H1 (cell line): Measurements from ENCODE around the gene WNK3. TPM values are rescaled to one million over a fixed set of nuclear protein-coding genes. Genes with fewer than 3 reads are reported as not detected.

Experiments
- CTCF ChIA-PET: fragments of 300-600 bp; sonication (Branson Sonifier 250); formaldehyde crosslinking; loops from one replicate; lab custom pipeline; 2021; ENCODE audit not compliant: partially characterized antibody; lab: Charles Lee
- POLR2A ChIA-PET: fragments of 300-600 bp; sonication (Branson Sonifier 250); formaldehyde crosslinking; loops from one replicate; lab custom pipeline; 2021; ENCODE audit warnings: inconsistent platforms; ENCODE audit not compliant: partially characterized antibody; lab: Charles Lee
- DNase-seq, 2 experiments: peaks; one replicate each; pipeline versions ENCODE4 v3.0.0 to v3.0.0-alpha.2; 2010 to 2022; ENCODE audit warnings: low spot score in 2 of 2, low read depth in 1 of 2, mixed read lengths in 1 of 2
- FAIRE-seq: peaks from 2 replicates; lab custom pipeline; 2011; peaks lifted over from hg19 to GRCh38; lab: Jason Lieb, UNC
- H2AFZ ChIP-seq: 2 replicates; pipeline ENCODE4 v1.8.1; 2012; ENCODE audit warnings: low read length, inconsistent platforms
- H2AK5ac ChIP-seq: 2 replicates; pipeline ENCODE4 v1.6.1; 2013; ENCODE audit warnings: low read depth, low read length
- H2BK120ac ChIP-seq: replicated peaks from 2 replicates; pipeline ENCODE3; 2013; ENCODE audit warnings: low read depth, low read length, inconsistent platforms
- H2BK12ac ChIP-seq: 2 replicates; pipeline ENCODE4 v1.6.1; 2013; ENCODE audit warnings: low read depth, low read length
- H2BK15ac ChIP-seq: 2 replicates; pipeline ENCODE4 v1.6.1; 2013; ENCODE audit warnings: low read length
- H2BK20ac ChIP-seq: 2 replicates; pipeline ENCODE4 v1.6.1; 2013; ENCODE audit warnings: low read length
- H2BK5ac ChIP-seq: 2 replicates; pipeline ENCODE4 v1.6.1; 2013; ENCODE audit warnings: low read depth, low read length
- H3K14ac ChIP-seq: 2 replicates; pipeline ENCODE4 v1.6.1; 2013; ENCODE audit warnings: inconsistent platforms; ENCODE audit not compliant: insufficient read length
- H3K18ac ChIP-seq: 2 replicates; pipeline ENCODE4 v1.6.1; 2013; ENCODE audit warnings: low read length; ENCODE audit errors: extremely low read depth
- H3K23ac ChIP-seq: 2 replicates; pipeline ENCODE4 v1.6.1; 2013; ENCODE audit warnings: inconsistent platforms; ENCODE audit not compliant: insufficient read length
- H3K23me2 ChIP-seq: 2 replicates; pipeline ENCODE4 v1.6.1; 2013; ENCODE audit warnings: low read depth, low read length
- H3K27ac ChIP-seq: 2 replicates; pipeline ENCODE4 v1.6.1; 2011; ENCODE audit warnings: low read depth, low read length, inconsistent platforms
- H3K27me3 ChIP-seq, 4 experiments: replicated peaks in 1 of 4; 1 replicate in 1 of 4; 2 replicates in 3 of 4; pipeline versions ENCODE4 v1.6.1 to v1.8.1; 2011 to 2013; ENCODE audit warnings: low read length in 3 of 4, mild to moderate bottlenecking in 3 of 4, inconsistent platforms in 2 of 4, mixed read lengths in 2 of 4, moderate library complexity in 1 of 4; ENCODE audit not compliant: control insufficient read depth in 3 of 4, insufficient read depth in 3 of 4; ENCODE audit errors: extremely low read depth in 1 of 4
- H3K36me3 ChIP-seq, 4 experiments: 2 replicates each; pipeline versions ENCODE4 v1.6.1 to v1.8.1; 2011 to 2013; ENCODE audit warnings: mild to moderate bottlenecking in 4 of 4, low read length in 3 of 4, moderate library complexity in 2 of 4, control low read depth in 1 of 4, inconsistent platforms in 1 of 4; ENCODE audit not compliant: insufficient read depth in 4 of 4, control insufficient read depth in 2 of 4
- H3K4ac ChIP-seq: replicated peaks from 2 replicates; pipeline ENCODE3; 2013; ENCODE audit warnings: low read length, low read depth, mixed read lengths, inconsistent platforms; ENCODE audit not compliant: insufficient read length
- H3K4me1 ChIP-seq, 4 experiments: replicated peaks in 1 of 4; 1 replicate in 1 of 4; 2 replicates in 3 of 4; pipeline versions ENCODE4 v1.6.1 to v1.8.1; 2011 to 2013; ENCODE audit warnings: low read length in 3 of 4, inconsistent platforms in 2 of 4, mixed read lengths in 1 of 4; ENCODE audit not compliant: insufficient read depth in 4 of 4, control insufficient read depth in 3 of 4
- H3K4me2 ChIP-seq, 2 experiments: 2 replicates each; pipeline versions ENCODE4 v1.6.1 to v1.8.1; 2011 to 2013; ENCODE audit warnings: low read depth in 2 of 2, low read length in 2 of 2, control low read depth in 1 of 2, inconsistent platforms in 1 of 2, mild to moderate bottlenecking in 1 of 2; ENCODE audit not compliant: insufficient read depth in 1 of 2
- H3K4me3 ChIP-seq, 4 experiments: fragments of 200-600, 300-600 bp in 1 of 4; sonication (generic), shearing (Covaris generic), sonication (Bioruptor Twin) in 1 of 4; 2 replicates each; pipeline versions ENCODE4 v1.5.1 to v1.8.1; 2011 to 2016; ENCODE audit warnings: low read length in 4 of 4, low read depth in 3 of 4, control low read depth in 2 of 4, inconsistent platforms in 2 of 4, mild to moderate bottlenecking in 2 of 4, mixed read lengths in 1 of 4, moderate library complexity in 1 of 4; ENCODE audit not compliant: insufficient read depth in 2 of 4; ENCODE audit errors: extremely low read depth in 1 of 4
- H3K56ac ChIP-seq: replicated peaks from 2 replicates; pipeline ENCODE3; 2013; ENCODE audit warnings: low read depth, mild to moderate bottlenecking, mixed read lengths, low read length, inconsistent platforms; ENCODE audit not compliant: insufficient read length
- H3K79me1 ChIP-seq: 2 replicates; pipeline ENCODE4 v1.6.1; 2013; ENCODE audit warnings: low read depth, low read length, control low read depth
- H3K79me2 ChIP-seq, 2 experiments: 2 replicates each; pipeline versions ENCODE4 v1.6.1 to v1.8.1; 2012 to 2013; ENCODE audit warnings: low read length in 2 of 2, mild to moderate bottlenecking in 2 of 2, inconsistent platforms in 1 of 2; ENCODE audit not compliant: insufficient read depth in 2 of 2, control insufficient read depth in 1 of 2
- H3K9ac ChIP-seq, 4 experiments: replicated peaks in 1 of 4; 1 replicate in 1 of 4; 2 replicates in 3 of 4; pipeline versions ENCODE4 v1.6.1 to v1.8.1; 2011 to 2013; ENCODE audit warnings: low read depth in 3 of 4, low read length in 3 of 4, control low read depth in 2 of 4, mild to moderate bottlenecking in 2 of 4, moderate library complexity in 2 of 4, inconsistent platforms in 1 of 4; ENCODE audit errors: extremely low read depth in 1 of 4
- H3K9me3 ChIP-seq, 2 experiments: 2 replicates each; pipeline versions ENCODE4 v1.6.1 to v1.8.1; 2012 to 2013; ENCODE audit warnings: mild to moderate bottlenecking in 2 of 2, moderate library complexity in 2 of 2, control low read depth in 1 of 2, inconsistent platforms in 1 of 2, low read depth in 1 of 2, low read length in 1 of 2, mixed read lengths in 1 of 2; ENCODE audit not compliant: insufficient read depth in 2 of 2
- H4K20me1 ChIP-seq, 2 experiments: replicated peaks in 1 of 2; 2 replicates each; pipeline versions ENCODE3 to v1.8.1; 2011 to 2013; ENCODE audit warnings: inconsistent platforms in 2 of 2, low read length in 2 of 2, mild to moderate bottlenecking in 1 of 2; ENCODE audit not compliant: insufficient read depth in 2 of 2, control insufficient read depth in 1 of 2
- H4K5ac ChIP-seq: 2 replicates; pipeline ENCODE4 v1.6.1; 2013; ENCODE audit warnings: low read length, low read depth, mixed read lengths, inconsistent platforms; ENCODE audit not compliant: insufficient read length
- H4K8ac ChIP-seq: 2 replicates; pipeline ENCODE4 v1.8.0; 2013; ENCODE audit warnings: mild to moderate bottlenecking, moderate library complexity, low read length, inconsistent platforms; ENCODE audit not compliant: insufficient read depth; ENCODE audit errors: extremely low read depth
- H4K91ac ChIP-seq: replicated peaks from 2 replicates; pipeline ENCODE3; 2013; ENCODE audit warnings: low read length, mixed read lengths, inconsistent platforms; ENCODE audit not compliant: insufficient read length
- CTBP2 ChIP-seq: IDR thresholded peaks from 2 replicates; pipeline ENCODE4 v1.7.0; 2011; ENCODE audit warnings: borderline replicate concordance, mild to moderate bottlenecking, moderate library complexity, mixed read lengths, low read length; ENCODE audit not compliant: insufficient read depth, insufficient read length
- E2F6 ChIP-seq: IDR thresholded peaks from 2 replicates; pipeline ENCODE4 v1.6.1; 2012; ENCODE audit warnings: inconsistent platforms
- EGR1 ChIP-seq: IDR thresholded peaks from 2 replicates; pipeline ENCODE4 v1.6.1; 2011; ENCODE audit warnings: low read depth, low read length, borderline replicate concordance
- EZH2 ChIP-seq: fragments of 200-600 bp; sonication (generic); IDR thresholded peaks from 2 replicates; pipeline ENCODE4 v1.7.1; 2012; ENCODE audit warnings: low read depth, mild to moderate bottlenecking, moderate library complexity, low read length, inconsistent platforms; ENCODE audit not compliant: severe bottlenecking
- JUND ChIP-seq: IDR thresholded peaks from 2 replicates; pipeline ENCODE4 v1.6.1; 2011; ENCODE audit warnings: mild to moderate bottlenecking, improper control_type of control experiment, low read length
- TBP ChIP-seq: IDR thresholded peaks from 2 replicates; pipeline ENCODE4 v1.6.1; 2011; ENCODE audit warnings: low read depth, low read length, improper control_type of control experiment
- YY1 ChIP-seq: IDR thresholded peaks from 2 replicates; pipeline ENCODE4 v1.6.1; 2011; ENCODE audit warnings: low read depth, mild to moderate bottlenecking, low read length
- ZNF274 ChIP-seq: IDR thresholded peaks from 2 replicates; pipeline ENCODE4 v1.7.0; 2012; ENCODE audit warnings: low read length, borderline replicate concordance; ENCODE audit errors: extremely low read depth
- WGBS, 2 experiments: shearing (Covaris generic) in 1 of 2; methylation state at CpG; one replicate each; pipeline versions ENCODE4 v1.1.6 to v1.1.7; 2013 to 2015; ENCODE audit warnings: low lambda C conversion rate in 2 of 2, mixed read lengths in 2 of 2, inconsistent platforms in 1 of 2, low coverage in 1 of 2, missing lambda C conversion rate in 1 of 2; ENCODE audit not compliant: insufficient replicate concordance in 2 of 2, insufficient coverage in 1 of 2, insufficient read length in 1 of 2; ENCODE audit errors: extremely low coverage in 1 of 2, missing lambda C conversion rate in 1 of 2; 5-methylcytosine and 5-hydroxymethylcytosine counted together
- polyA plus RNA-seq, 7 experiments: library from polyadenylated mRNA; depleted of rRNA in 3 of 7; stranded (reverse) in 5 of 7; unstranded in 2 of 7; fragments of >200 nt in 5 of 7; fragments of 200-250 nt in 2 of 7; gene quantifications; 1 replicate in 5 of 7; 2 replicates in 1 of 7; 4 replicates in 1 of 7; pipeline versions ENCODE4 v1.2.1 to v1.2.3, GENCODE V29; 2011 to 2013; ENCODE audit warnings: missing spikeins in 2 of 7, mixed read lengths in 2 of 7
- total RNA-seq: library from RNA; stranded (reverse); fragmentation: NEBNext Ultra II Directional; extraction: Animal tissue kit (Norgen Biotek cat#: 25700); gene quantifications from 2 replicates; pipeline ENCODE4 v1.2.1, GENCODE V29; 2021

Gene WNK3
- total and polyA plus RNA-seq, 2 of the 8 experiments (the other 6 are each of a cell fraction or from before 2014, with no cell fraction given): 5.5 to 37.5 TPM

GRCh38 chrX:54238588-54238987 lies 119.3 kb downstream of the WNK3 start:
- TF ChIP-seq EZH2: no peak
- TF ChIP-seq EGR1: no peak
- no peak for TF ChIP-seq E2F6
- no peak for TF ChIP-seq YY1
- TF ChIP-seq ZNF274: no peak
- TF ChIP-seq TBP: no peak
- TF ChIP-seq CTBP2: no peak
- TF ChIP-seq JUND: no peak
- TF ChIP-seq, all 59 proteins: peak for 0
- no peak overlapping the region for H3K9ac ChIP-seq
- H4K20me1 ChIP-seq: no peaks in the 10 kb centered on the region
- no peak overlapping the region for H2BK20ac ChIP-seq
- no peak overlapping the region for H3K23ac ChIP-seq
- no peak overlapping the region for H3K4ac ChIP-seq
- H3K4me3 ChIP-seq: no peak overlapping the region
- no peaks in the 10 kb centered on the region for H3K23me2 ChIP-seq
- H2BK5ac ChIP-seq: no peak overlapping the region
- H4K91ac ChIP-seq: no peak overlapping the region
- POLR2A ChIA-PET: interaction anchor here (0.6 kb wide), 1 partner anchor 63 kb away, joined by 4 read pairs; no protein-coding TSS in a partner anchor
- H2AK5ac ChIP-seq: no peak overlapping the region
- 89% methylated on average over 4 of the region's 4 CpGs; no CpG with 5 or more reads in 1 of the 2 experiments for WGBS, 2 experiments
- no peak overlapping the region for H4K5ac ChIP-seq
- no peaks in the 10 kb centered on the region for H3K9me3 ChIP-seq
- H2BK15ac ChIP-seq: no peak overlapping the region
- H2BK12ac ChIP-seq: no peak overlapping the region
- H3K79me2 ChIP-seq: no peaks in the 10 kb centered on the region
- no peak overlapping the region for H3K14ac ChIP-seq
- H3K4me2 ChIP-seq: no peak overlapping the region
- H2BK120ac ChIP-seq: no peak overlapping the region
- H3K4me1 ChIP-seq: no peaks in the 10 kb centered on the region
- H3K27ac ChIP-seq: no peak overlapping the region
- H3K79me1 ChIP-seq: no peaks in the 10 kb centered on the region
- DNase-seq: no peak
- H3K56ac ChIP-seq: no peak overlapping the region
- H2AFZ ChIP-seq: no peak overlapping the region
- no peak overlapping the region for H4K8ac ChIP-seq
- H3K27me3 ChIP-seq: no peaks in the 10 kb centered on the region
- no peak overlapping the region for H3K18ac ChIP-seq
- no peak for FAIRE-seq
- H3K36me3 ChIP-seq: peaks cover 0 to 9% (median 5%) of the 10 kb centered on the region in 4 experiments; a peak in 4 of 8 replicates
- CTCF ChIA-PET: no interaction called here
